NCI-H748 treated with DMSO at 0.1 percent for 48 hours (cell line): ENCODE data around the gene ALPL.
"Not testable (repeated sequence)": the region's sequence is repeated elsewhere in the genome, so short reads cannot be mapped to it uniquely, and the experiment has no call there.

ENCODE experiments used
- DNase-seq: peaks from one replicate; lab custom pipeline; 2025; lab: John Stamatoyannopoulos, UW

The ALPL gene

DNA sequence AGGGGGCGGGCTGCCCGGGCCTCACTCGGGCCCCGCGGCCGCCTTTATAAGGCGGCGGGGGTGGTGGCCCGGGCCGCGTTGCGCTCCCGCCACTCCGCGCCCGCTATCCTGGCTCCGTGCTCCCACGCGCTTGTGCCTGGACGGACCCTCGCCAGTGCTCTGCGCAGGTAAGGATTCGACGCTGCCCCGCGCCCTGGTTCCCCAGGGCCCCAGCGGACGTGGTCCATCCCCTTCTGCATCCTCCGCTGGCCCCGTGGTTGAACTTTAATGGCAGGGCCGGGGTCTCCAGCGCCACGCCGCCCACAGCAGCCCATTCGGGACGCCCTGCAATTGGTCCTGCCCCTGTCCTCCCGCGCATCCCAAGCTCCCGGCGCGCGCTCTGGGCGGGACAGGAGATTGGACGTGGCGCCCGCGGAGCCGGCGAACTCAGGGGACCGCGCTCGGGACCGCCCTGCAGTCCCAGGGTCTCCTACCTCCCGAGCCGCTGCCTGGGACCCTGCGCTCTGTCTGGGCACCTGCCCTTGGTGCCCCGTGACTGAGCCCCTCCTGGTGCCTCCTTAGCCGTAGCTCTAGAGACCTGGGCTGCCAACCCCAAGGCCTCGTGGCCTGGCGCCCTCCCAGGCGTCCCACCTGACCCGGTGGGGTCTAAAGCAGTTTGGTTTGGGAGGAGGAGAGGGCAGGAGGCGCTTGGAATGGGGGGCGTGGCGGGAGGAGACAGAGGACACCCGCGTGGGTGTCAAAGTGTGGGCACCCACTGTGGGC, at the start of gene ALPL:
TSS of gene ALPL (plus strand) at position 73 of the 762 bp plus-strand sequence. CDS start 44,659 bp downstream, outside the sequence.
- no peak for DNase-seq

DNA sequence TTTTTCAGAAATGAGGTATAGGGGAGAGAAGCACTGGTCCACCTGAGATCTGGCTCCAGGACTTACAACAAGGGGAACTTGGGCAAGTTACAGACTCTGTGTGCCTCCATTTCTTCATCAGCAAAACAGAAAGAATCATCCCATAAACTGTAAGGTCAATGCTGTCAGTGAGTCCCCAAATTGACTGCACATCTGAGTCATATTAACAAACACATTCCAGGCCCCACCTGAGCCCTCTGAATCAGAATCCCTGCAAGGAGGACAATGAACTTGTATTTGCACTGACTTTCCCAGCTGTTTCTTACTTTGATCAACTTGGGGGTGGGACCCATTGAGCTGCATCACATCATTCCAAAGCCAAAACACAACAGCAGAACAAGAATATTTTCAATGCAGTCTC, 44.1 kb upstream of the ALPL start:
- DNase-seq = not testable (repeated sequence)

DNA sequence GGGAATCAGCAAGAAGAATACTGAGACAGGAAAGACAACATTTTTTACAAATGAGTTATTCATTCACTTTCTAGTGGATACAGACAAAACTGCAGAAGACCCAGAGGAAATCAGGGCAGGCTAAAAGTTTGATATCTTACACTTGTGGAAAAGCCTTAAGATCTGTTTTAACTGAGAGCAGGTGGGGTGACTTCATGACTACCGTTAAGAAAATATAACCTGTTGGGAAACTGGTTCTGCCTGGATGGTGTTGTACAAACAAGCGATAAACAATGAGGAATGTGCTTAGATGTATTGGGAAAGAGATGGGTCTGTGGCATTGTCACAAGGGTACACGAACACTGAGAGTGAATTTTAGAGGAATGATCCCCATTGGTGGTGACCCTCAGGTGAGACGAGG, 41.3 kb upstream of the ALPL start:
- DNase-seq = not testable (repeated sequence)

DNA sequence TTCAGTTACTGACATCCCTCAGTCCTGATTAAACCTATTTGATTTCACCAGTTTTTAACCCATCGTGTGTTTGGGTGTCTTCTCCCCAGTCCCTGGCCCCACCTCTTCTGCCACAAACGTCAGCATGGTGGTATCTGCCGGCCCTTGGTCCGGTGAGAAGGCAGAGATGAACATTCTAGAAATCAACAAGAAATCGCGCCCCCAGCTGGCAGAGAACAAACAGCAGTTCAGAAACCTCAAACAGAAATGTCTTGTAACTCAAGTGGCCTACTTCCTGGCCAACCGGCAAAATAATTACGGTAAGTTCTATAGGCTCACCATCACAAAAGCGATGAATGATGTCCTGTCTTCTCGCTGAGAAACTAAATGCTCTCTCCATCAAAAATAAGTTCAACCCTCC, 40.6 kb upstream of the ALPL start:
- DNase-seq = no peak

DNA sequence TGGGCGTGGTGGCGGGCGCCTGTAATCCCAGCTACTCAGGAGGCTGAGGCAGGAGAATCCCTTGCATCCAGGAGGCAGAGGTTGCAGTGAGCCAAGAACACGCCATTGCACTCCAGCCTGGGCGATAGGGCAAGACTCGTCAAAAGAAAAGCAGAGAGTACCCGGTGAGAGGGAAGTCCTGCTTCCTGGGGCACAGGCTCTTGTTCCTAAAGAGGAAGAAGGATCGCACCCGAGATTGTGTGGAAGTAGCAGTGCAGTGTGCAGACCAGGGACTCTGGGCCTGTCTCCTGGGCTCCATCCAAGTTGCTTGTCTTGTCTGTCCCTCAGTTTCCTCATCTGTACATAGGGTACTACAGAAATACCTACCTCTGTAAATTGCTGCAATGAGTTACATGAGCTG, 39.6 kb upstream of the ALPL start:
- no peak for DNase-seq

DNA sequence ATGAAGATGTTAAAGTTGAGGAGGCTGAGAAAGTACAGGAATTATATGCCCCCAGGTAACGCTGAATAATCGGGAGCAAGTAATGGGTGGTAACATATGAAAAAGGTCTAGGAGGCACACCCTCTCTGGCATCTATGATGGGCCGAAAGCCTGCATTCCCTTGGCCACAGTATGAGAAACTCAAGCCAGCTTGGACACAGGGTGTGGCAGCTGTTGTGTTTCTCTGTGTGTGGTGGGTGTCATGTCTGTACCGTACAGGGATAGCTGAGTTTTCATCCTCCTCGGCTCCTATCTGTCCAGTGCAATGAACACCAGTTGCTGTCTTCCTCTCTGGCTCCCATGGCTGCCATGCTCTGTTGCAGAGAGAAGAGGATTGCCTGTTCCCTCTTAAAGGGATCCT, 36.4 kb upstream of the ALPL start:
- DNase-seq = no peak

DNA sequence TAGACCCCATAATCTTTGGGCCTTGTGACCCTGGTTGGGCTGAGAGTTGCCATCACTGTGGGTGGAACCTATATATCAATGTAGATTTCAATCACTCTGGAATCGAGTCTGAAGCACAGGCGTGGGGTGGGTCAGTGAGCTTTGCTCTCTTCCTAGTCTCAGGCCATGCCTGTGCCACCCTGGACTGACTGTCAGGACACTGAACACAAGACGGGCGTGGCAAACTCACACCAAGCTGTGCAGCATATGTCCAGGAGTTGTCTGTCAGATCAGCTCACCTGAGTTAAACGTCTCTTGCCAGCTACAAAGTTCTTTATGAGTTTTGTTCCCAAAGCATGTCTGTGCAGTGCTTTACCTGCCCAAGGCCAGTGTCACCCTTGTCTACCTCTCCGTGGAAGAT, 30.9 kb upstream of the ALPL start:
- no peak for DNase-seq

DNA sequence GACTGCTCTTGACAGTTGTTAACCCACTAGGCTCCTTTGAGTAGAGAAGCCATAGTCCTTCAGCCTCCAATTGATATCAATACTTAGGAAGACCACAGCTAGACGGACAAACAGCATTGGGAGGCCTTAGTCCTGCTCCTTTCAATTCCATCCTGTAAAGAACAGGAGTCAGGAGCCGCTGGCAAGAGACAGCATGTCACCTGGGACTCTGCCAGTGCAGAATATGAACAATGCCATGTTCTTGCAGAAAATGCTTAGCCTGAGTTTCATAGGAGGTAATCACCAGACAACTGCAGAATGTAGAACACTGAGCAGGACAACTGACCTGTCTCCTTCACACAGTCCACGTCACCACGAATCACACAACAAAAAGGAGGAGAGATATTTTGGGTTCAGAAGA, 25.3 kb upstream of the ALPL start:
- not testable (repeated sequence) for DNase-seq

DNA sequence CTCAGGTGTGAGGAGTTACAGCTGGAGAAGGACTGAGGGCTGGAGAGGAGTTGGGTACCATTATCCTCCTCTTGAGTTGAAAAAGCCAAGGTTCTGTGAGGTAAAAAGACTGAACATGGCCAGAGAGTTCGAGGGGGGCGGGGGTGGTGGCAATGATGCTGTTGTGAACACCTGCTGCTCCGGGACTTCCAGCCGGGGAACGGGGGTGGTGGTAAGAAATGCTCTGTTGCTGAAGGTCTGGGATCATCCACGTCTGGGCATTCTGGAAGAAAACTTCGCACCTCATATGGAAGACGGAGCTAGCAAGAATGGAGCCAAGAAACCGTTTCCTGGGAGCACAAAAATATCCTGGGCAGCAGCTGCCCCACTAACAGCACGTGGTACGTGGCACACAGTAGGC, 20.1 kb upstream of the ALPL start:
- no peak for DNase-seq

DNA sequence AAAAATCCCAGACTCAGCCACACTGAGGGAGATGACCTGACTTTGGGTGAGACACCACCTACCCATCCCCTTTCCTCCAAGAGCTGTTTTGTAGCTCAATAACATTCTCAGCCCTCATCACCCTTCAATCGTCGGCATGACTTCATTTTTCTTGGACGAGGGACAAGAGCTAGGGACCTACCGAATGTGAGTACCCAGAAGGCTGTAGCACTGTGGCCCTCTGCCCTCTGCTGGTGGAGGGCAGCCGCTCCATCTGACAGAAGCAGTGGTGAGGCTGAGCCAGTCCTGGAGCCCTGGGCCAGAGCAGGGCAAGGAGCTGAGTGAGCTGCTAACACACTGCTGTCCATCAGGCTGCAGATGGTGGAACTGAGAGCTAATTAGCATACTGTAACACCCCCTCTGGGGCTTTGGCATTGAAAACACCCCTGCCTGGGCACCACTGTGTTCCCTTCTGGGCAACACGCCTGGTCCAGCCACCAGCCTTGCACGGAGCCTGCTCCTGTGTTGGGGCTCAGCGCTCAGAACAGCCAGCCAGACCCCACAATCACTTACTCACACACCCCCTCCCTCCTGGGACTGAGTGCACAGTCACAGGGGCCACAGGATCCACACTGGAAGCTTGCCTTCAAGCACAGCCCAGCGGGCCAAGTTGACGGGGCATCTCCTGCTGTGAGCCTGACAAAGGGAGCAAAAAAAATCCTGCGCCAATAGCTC, 18.3 kb upstream of the ALPL start:
- no peak for DNase-seq

DNA sequence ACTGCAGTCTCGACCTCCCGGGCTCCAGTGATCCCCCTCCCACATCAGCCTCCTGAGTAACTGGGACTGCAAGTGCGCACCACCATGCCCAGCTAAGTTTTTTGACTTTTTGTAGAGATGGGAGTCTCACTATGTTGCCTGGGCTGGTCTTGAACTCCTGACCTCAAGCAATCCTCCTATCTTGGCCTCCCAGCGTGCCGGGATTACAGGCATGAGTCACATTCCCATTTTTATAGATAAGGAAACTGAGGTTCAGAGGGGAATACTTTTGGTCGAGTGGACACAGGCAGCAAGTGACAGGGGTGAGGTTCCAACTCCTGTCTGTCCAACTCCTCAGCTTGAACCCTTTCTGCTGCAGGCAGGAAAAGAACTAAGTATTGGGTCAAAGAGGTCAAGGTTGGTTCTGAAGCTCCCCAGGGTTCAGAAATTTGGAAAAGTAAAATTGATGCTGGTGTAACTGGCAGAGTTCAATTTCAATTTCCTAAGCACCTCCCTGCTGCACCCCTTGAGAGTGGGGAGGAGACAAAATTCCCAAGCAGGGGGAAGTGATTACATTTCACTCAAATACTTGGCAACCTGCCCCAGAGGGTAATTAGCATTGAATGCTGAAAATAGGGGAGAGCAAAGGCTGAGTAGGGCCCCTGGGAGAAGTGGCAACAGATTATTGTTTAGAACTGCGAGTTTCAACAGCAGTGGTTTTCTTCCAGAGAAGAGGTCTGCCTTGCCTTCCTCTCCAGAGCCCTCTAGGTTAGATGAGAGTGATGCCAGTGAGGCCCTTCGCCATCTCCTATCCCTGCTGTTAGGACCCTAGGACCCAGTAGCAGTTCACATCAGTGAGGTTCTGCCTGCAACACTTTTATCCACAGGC, 17.5 kb upstream of the ALPL start:
- peak; percentile 67 for DNase-seq

DNA sequence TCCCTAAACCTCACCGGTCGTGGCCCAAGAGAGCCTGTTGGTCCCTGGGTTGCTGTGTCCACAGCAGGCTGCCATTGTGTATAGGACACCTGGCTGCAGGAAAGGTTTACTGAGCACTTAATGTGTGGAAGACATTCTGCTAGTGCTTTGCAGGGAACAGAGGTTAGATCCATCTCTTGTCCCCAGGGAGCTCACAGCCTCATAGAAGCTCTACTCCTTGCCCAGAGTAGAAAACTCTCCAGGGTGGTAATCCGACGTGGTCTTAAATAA, 16.9 kb upstream of the ALPL start:
- no peak for DNase-seq

DNA sequence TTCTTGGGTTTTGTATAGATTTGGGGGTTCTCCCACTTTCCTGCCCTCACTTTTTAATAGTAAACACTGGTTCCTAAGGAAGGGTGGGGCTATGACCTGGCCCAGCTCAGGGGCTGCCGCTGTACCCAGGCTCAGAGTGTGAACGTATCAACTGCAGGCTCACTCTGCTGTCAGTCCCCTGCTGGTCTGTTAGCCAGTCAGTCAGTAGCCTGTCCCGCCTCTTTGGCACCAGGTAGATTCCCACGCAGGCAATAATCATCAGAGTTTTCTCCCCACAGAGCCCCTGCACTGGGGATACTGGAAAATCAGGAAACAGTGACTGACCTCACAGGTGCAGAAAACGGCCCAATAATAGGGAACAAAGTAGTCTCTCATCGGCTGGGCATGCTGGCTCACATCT, 15.0 kb upstream of the ALPL start:
- DNase-seq = no peak

DNA sequence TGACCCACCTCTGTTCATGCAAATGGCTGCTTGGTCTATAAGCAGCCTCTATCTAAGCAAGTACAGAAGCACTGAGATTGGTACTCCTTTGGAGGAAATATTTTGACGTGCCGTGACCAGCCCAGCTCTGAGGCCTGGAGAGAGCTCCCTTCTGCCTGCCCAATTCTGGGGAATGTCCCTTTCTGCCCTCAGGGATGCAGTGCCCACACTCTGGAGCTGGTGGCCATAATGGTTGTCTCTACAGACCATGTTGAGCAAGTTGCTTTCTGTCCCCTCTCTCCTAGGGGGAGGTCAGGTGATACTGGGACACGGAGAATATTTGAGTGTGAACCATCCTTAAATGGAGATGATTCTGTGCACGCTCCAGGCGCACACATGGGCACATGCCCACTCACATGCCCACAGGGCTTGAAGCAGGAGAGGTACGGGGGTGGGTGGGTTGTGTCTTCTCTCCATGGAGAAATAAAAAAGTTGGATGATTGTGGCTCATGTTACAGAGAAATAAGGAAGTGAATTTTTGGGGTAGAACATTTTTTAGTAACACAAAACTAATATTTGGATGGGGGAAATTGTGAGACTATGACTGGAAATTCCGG, 13.9 kb upstream of the ALPL start:
- DNase-seq = no peak

DNA sequence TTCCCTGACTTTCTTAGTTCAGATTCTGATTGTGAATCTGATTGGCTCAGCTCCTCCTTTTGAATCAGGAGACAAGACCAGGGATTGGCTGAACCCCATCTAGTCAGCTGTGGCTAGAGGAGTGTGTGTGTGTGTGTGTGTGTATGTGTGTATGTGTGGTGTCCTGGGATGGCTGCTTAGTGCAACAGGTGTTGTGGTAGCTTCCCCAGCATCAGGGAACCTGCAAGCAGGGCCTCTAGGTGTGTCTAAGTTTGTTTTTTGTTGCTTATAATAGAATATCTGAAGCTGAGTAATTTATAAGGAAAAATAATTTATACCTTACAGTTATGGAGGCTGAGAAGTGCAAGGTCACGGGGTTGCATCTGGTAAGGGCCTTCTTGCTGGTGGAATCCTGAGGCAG, 13.2 kb upstream of the ALPL start:
- DNase-seq = no peak

DNA sequence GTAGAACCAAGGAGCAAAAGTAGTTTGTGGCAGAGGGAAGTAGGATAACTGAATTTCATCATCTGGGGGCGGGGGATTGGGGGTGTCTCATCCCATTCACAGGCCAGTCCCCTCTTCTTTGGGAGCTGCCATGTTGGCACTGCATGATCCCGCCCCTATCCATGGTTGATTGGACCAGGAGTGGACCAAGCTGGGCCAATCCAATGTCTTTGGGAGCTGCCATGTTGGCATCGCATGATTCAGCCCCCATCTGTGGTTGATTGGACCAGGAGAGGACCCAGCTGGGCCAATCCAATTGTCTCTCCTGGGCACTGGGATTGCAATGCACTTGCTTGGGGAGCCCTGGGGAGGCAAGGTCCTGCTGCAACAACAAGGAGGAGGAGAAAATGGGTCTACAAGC, 12.3 kb upstream of the ALPL start:
- no peak for DNase-seq

DNA sequence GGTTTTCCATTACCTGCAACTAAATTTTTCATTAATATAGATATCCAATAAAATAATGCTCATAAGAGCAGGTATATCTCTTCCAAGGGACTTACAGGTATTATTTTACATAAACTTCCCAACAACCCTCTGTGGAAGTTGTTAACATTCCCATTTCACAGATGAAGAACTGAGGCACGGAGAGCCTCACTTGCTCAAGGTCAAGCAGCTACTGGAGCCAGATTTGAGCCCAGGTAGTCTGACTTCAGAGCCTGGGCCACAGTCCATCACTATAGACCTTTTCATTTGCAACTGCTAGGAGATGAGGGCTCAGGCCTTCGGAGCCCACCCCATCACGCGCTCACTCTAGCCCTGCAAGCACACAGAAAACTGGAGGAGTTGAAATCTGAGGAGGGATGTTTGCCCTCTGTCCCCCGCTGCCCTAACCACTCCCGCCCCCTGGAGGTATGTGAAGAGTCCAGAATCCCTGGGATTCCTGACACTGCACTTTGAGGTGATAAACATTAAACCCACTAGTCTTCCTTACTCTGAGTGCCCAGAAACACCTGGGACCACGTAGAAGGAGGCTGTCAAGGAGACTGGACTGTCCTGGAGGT, 11.7 kb upstream of the ALPL start:
- no peak for DNase-seq

DNA sequence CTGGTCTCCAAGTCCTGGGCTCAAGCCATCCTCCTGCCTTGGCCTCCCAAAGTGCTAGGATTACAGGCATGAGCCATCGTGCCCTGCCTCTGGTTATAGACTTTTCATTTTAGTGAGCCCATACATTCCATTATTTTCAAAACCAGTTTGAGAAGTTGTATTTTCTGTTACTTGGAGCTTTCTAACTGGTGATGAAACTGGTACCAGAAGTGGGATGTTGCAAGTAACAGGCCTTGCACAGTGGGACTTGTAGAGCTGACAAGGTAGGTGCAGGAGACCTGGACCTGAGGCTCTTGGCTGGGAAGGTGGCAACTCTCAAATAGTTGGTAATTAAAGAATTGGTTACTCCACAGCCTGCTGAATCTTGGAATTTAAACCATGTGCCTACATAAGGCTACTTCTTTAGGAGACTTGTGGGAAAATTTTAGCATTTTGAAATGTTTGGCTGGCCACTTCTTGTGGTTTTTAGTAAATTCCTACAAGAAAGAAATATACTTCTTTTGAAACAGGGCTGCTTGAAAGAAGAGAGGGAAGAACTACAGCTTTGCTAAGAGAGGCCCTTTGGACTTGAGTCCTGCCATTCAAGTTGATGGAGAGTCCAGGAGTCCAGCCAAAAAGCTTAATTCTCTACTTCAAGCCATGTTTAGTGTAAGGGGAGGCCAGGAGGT, 9.8 kb upstream of the ALPL start:
- DNase-seq = no peak

DNA sequence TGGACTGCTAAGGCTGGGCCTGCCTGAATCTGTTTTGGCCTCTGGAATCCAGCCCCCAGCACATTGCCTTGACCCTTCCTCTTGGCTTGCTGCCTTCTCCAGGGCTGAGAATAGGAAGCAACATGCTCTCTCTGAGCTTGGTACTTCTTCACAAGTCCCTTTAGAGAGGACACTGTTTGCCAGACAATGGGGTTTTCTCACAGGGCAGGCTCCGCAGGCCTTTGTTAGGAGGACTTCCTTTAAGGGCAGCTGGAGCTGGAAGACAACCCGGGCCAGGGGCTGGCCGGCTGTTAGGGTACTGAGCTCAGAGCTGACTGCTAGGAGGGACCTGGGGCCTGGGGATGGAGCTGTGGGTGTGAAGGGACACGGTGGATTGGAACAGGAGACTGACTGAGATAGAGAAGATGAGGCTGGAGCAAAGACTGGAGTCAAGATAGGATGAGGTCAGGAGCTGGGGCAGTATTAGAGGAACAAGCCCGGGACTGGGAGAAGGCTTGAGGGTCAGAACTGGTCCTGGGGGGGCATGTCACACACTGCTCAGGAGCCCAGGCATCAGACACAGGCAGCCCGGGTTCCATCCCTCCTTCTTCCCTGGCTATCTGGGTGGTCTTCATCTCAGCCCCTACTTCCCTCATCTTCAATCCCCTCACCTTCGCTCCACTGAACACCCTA, 5.4 kb upstream of the ALPL start:
- DNase-seq = no peak

DNA sequence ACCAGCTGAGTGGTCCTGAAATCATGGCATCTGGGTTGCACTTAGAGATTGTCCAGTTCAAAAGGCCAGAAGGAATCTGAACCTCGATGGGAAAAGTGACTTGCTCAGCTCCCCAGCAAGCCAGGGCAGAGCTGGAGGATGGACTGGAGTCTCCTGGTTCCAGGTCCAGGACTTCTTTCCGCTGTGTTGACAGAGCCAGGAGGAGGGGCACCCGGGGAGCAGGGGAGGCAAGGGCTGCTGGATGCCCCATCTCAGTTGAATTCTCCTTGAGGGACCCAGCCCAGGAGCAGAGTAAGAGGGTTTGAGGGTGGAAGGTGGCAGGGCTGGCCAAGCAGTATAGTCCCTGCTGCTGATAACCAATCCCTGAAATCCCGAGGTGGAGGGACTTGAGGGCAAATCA, 2.4 kb upstream of the ALPL start:
- no peak for DNase-seq
